ENCODE results near the gene UPP1. TPM values are rescaled to one million over a fixed set of nuclear protein-coding genes. Genes with fewer than 3 reads are reported as not detected.
"Not testable (repeated sequence)": the region's sequence is repeated elsewhere in the genome, so short reads cannot be mapped to it uniquely, and the experiment has no call there.

Gene UPP1
- total and polyA plus RNA-seq, 2 of the 13 experiments (the other 11 are each of a cell fraction or from before 2014, with no cell fraction given): 5.7 to 9.8 TPM

GRCh38 chr7:48118041-48118440, 29.0 kb downstream of the UPP1 start:
- Histone ChIP-seq H4K20me1 (ENCODE audit: insufficient read depth, low read length) (no peaks in the 10 kb centered on the region), H3K27ac (ENCODE audit: extremely low read length, insufficient read depth, low read length) (no peak overlapping the region), H3K9me3 (ENCODE audit: low read length) (no peaks in the 10 kb centered on the region), H3K4me1 (ENCODE audit: insufficient read depth, low read length) (0 out of 2 replicates have a peak, but pooled peaks cover 6% of the 10 kb centered on the region), H2AFZ (ENCODE audit: low read length) (no peak overlapping the region), H3K79me2 (ENCODE audit: insufficient read depth, low read length) (no peaks in the 10 kb centered on the region), H3K36me3 (replicated peaks in 1 of 2; ENCODE audit: control insufficient read depth in 1 of 2, insufficient read depth in 2 of 2, low read length in 2 of 2) (no peaks in the 10 kb centered on the region), H3K4me3 (replicated peaks in 1 of 3; ENCODE audit: insufficient read depth in 1 of 3, low read depth in 2 of 3, low read length in 3 of 3) (no peak overlapping the region), H3K27me3 (ENCODE audit: control insufficient read depth in 1 of 2, insufficient read depth in 2 of 2, low read length in 2 of 2) (no peaks in the 10 kb centered on the region), H3K4me2 (ENCODE audit: low read depth, low read length) (no peak overlapping the region), H3K9ac (ENCODE audit: insufficient read depth, low read depth, low read length) (no peak overlapping the region)
- ATAC-seq: no peak
- intact Hi-C loops (cut with micrococcal nuclease; ENCODE audit: unreplicated experiment): no loop called here
- WGBS (ENCODE audit: low lambda C conversion rate): 54% methylated on average over 10 of the region's 10 CpGs
- no TSS peak for BruUV-seq (replicated peaks)
- TF ChIP-seq HNRNPL (IDR thresholded peaks at IDR 0.05; ENCODE audit: low read depth, low read length) (no peak), TFE3 (CRISPR knock-in tag; IDR thresholded peaks at IDR 0.05) (no peak), RELA (CRISPR knock-in tag; IDR thresholded peaks at IDR 0.05) (no peak), SIN3A (IDR thresholded peaks at IDR 0.05; ENCODE audit: borderline replicate concordance, low read depth, low read length) (no peak), KLF9 (CRISPR knock-in tag; IDR thresholded peaks at IDR 0.05; ENCODE audit: low read depth) (no peak), MATR3 (CRISPR knock-in tag; IDR thresholded peaks at IDR 0.05) (no peak), BATF2 (CRISPR knock-in tag; IDR thresholded peaks at IDR 0.05) (no peak), ATF7-NPFF (CRISPR knock-in tag; IDR thresholded peaks at IDR 0.05; ENCODE audit: low read depth) (no peak), ZNF225 (CRISPR knock-in tag; IDR thresholded peaks at IDR 0.05) (no peak)
- no peak for FAIRE-seq
- POLR2A ChIA-PET: no interaction called here
- CTCF ChIA-PET (ENCODE audit: low intra/inter-chr PET ratio, low total read pairs): no interaction called here
- no peak for DNase-seq (ENCODE audit: low spot score)
- in situ Hi-C loops (cut with HindIII; ENCODE audit: extremely low pct_ligation_motif_present, low pct_unique_long_range_greater_than_20kb): loop anchor here (25.0 kb wide), 1 partner anchor 856 kb away; no protein-coding TSS in a partner anchor

- 69% methylated on average over 2 of the region's 6 CpGs for WGBS (ENCODE audit: low lambda C conversion rate)
These were observed 31.5 kb downstream of the UPP1 start for GRCh38 chr7:48120536-48120935.

More at GRCh38 chr7:48120536-48120935, 31.5 kb downstream of the UPP1 start:
- H3K4me3 ChIP-seq (replicated peaks in 1 of 3; ENCODE audit: insufficient read depth in 1 of 3, low read depth in 2 of 3, low read length in 3 of 3); DNase-seq (ENCODE audit: low spot score); H2AFZ ChIP-seq (ENCODE audit: low read length); H3K4me2 ChIP-seq (ENCODE audit: low read depth, low read length); H3K9me3 ChIP-seq (ENCODE audit: low read length); H3K9ac ChIP-seq (ENCODE audit: insufficient read depth, low read depth, low read length); BruUV-seq (replicated peaks); H3K27me3 ChIP-seq (ENCODE audit: control insufficient read depth in 1 of 2, insufficient read depth in 2 of 2, low read length in 2 of 2); FAIRE-seq; POLR2A ChIA-PET; H4K20me1 ChIP-seq (ENCODE audit: insufficient read depth, low read length); CTCF ChIA-PET (ENCODE audit: low intra/inter-chr PET ratio, low total read pairs); H3K36me3 ChIP-seq (replicated peaks in 1 of 2; ENCODE audit: control insufficient read depth in 1 of 2, insufficient read depth in 2 of 2, low read length in 2 of 2); ATAC-seq; H3K4me1 ChIP-seq (ENCODE audit: insufficient read depth, low read length); intact Hi-C loops (cut with micrococcal nuclease; ENCODE audit: unreplicated experiment); H3K79me2 ChIP-seq (ENCODE audit: insufficient read depth, low read length); H3K27ac ChIP-seq (ENCODE audit: extremely low read length, insufficient read depth, low read length): not testable (repeated sequence)
- in situ Hi-C loops (cut with HindIII; ENCODE audit: extremely low pct_ligation_motif_present, low pct_unique_long_range_greater_than_20kb): loop anchor here (25.0 kb wide), 1 partner anchor 858 kb away; no protein-coding TSS in a partner anchor

Data from HepG2 (cell line).